Activated CD4-positive, alpha-beta T cell treated with anti-CD3 and anti-CD28 coated beads for 1 hour (primary cell): ENCODE measurements around the gene RNF114.
"Not testable (repeated sequence)": the region's sequence is repeated elsewhere in the genome, so short reads cannot be mapped to it uniquely, and the experiment has no call there.

Experiments used
- DNase-seq: peaks from one replicate; pipeline ENCODE4 v3.0.0-alpha.2; 2020

The RNF114 gene

DNA sequence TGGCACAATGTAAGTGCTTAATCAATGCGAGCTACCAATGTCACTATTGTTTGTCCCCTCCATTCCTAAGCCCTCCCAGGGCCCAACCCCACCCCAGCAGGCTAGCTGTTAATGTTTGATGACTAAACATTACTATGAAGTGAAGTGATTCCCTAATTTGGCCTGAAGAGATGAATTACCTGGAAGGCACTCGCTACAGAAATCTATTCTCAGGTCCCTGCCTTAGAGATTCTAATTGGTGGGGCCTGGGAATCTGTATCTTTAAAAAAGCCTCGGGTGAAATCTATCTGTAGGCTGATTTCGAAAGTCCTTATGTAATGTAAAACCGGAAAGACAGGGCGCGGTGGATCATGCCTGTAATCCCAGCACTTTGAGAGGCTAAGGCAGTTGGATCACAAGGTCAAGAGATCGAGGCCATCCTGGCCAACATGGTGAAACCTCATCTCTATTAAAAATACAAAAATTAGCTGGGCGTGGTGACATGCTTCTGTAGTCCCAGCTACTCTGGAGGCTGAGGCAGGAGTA, 29.6 kb downstream of the RNF114 start:
- no peak for DNase-seq

- DNase-seq, result no peak
Observed at GRCh38 chr20:49966861-49967260, 30.7 kb downstream of the RNF114 start.

DNA sequence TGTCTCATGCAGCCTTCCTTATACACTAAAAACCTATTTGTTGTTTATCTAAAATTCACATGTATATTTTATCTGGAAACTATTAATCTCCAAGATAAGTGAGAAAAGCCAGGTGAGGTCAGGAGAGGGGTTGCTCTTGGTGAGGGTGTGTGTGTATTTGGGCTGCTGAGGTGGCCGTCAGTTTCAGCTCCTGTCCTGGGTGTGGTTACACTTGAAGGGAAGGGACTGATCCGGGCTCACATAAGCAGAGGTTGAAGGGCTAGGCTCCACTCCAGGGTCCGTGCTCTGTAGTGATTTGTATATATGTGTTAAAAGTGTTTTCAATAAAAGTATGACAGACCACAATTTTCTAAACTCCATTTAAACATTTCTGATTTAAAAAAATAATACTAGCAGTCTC, 33.0 kb downstream of the RNF114 start:
- DNase-seq, result no peak

GRCh38 chr20:49969946-49970345, 33.7 kb downstream of the RNF114 start:
- DNase-seq, result no peak

DNA sequence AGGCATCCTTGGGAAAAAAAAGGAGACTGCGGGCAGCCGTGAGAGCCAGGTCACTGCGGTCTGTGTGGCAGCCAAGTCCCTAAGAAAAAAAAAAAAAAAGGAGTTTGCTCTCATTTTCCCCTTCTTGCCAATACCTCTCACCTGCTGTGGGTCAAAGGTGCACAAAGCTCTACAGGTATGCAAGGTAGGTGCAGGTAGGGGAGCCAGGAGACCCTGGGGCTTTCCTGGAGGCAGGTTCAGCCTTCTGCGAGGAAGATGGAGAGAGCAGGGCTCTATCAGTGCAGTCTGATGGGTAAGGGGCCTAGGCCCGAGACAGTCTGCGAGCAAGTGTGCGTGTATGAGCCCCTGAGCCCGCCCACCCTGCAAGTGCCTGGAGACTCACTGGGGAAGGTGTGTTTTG, 34.3 kb downstream of the RNF114 start:
- DNase-seq, result no peak

DNA sequence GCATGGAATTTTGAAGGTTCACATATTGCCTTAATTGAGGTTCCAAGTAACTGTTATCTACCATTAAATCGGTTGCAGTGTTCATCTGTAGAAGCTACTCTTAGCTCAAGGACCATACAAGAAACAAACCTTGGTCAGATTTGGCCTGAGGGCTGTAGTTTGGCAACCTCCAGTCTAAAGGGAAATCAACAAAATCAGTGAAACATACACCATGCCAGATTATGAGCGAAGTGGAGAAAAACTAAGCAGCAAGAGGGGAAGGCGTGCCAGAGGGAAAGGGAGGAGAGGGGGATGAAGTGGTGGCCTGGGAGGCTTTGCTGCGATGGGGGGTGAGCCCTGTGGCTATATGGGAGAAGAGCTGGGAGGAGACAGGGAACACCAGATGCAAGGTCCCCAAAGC, 37.8 kb downstream of the RNF114 start:
- no peak for DNase-seq

DNA sequence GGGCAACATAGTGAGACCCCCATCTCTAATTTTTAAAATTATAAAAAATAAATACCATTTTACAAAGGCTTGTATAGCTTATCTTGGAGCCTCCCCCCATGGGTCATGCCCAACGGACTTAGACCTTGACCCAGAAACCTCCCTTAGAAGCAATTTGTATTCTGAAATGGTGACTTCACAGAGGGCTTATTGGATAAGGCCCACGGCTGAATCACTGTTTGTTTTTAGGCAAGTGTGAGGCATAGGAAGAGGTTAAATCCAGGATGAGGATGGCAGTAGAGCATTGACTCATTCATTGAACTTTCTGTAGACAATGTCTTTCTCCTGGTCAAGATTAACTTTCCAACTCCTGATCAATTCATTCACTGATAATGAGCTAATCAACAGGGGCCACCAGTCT, 40.3 kb downstream of the RNF114 start:
- no peak for DNase-seq

DNA sequence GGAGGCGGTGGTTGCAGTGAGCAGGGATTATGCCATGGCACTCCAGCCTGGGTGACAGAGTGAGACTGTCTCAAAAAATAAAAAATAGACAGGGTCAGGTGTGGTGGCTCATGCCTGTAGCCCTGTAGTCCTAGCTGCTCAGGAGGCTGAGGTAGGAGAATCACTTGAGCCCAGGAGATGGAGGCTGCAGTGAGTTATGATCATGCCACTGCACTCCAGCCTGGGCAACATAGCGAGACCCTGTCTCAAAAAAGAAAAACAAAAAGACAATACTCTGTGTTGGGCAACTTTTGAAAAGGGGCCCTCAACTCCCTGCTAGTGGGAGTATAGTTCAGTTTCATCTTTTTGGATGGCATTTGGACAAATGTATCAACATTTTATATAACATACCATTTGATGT, 41.5 kb downstream of the RNF114 start:
- not testable (repeated sequence) for DNase-seq

DNA sequence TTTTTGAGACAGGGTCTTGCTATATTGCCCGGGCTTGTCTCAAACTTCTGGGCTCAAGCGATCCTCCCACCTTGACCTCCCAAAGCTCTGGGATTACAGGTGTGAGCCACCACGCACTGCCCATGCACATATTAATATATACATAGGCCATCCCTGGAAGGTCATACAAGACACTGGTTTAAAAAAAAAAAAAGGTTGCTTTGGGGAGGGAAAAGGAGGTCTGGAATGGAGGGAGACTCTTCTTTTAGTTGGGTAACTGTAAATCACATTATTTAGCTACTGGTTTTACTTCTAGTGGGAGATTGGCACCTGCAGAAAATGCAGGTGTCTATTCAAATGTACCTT, 42.5 kb downstream of the RNF114 start:
- DNase-seq, result no peak

DNA sequence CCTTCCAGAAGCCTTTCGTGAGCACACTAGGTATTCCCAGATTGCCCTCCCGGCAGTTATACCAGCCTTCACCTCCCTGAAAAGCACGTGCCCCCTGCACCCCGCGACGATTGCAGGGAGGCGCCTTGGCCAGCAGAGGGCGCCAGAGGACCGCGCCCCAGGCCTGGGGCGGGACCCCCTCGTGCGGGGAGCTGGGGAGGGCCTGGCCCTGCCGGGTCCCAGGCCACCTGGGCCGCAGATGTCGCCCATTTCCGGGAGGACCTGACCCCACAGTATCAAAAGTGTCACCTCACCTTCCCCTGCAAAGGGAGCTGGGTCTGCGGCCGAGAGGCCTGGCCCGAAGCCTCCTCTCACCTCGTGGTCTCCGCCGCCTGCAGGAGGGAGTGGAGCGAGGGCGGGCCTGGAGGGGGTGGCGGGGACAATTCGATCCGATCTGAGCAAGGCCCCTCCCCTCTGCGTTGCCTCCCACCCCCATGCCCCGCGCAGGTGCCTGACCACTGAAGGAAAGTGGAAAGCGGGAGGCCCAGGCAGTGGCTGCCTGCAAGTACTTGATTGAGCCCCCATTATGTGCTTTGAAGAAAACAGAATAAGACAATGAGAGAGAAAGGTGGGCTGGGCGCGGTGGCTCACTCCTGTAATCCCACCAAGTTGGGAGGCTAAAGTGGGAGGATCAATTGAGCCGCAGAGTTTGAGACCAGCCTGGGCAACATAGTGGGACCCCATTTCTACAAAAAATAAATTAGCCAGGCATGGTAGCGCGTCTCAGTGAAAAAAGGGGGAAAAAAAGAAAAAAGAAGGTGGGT, 43.0 kb downstream of the RNF114 start:
- peak; percentile 58 for DNase-seq

DNA sequence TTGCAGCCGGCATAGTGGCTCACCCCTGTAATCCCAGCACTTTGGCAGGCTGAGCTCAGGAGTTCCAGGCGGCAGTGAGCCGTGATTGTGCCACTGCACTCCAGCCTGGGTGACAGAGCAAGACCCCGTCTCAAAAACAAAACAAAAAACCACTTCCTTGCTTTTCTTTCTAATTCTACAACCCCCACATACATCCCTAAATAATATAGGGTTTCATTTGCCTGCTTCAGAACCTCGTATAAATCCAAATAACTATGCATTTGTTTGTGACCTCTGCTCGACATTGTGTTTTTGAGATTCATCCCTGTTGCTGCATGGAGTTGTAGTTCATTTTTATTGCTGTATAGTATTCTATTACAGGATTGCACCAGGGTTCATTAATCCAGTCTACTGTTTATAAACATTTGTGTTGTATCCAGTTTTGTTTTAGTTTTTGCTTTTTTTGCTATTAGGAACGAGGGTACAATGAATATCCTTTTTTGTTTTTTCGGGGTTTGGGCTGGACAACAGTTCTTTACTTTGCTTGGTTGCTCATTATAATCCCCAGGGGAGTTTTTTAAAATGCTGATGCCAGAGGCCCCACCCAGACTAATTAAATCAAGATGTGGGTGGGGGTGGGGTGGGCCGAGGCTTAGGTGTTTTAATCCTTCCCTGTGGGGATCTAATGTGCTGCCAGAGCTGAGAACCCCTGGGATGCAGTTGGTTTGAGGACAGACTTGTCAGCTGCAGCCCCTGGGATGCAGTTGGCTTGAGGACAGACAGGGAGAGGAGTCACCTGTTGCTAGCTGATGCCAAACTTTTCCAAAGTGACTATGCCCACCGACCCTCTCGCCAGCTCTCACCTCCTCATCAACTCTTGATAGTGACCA, 44.2 kb downstream of the RNF114 start:
- no peak for DNase-seq

- no peak for DNase-seq
Observed at GRCh38 chr20:49981218-49982071, 45.2 kb downstream of the RNF114 start.

GRCh38 chr20:49982072-49982345, 45.8 kb downstream of the RNF114 start:
- no peak for DNase-seq

DNA sequence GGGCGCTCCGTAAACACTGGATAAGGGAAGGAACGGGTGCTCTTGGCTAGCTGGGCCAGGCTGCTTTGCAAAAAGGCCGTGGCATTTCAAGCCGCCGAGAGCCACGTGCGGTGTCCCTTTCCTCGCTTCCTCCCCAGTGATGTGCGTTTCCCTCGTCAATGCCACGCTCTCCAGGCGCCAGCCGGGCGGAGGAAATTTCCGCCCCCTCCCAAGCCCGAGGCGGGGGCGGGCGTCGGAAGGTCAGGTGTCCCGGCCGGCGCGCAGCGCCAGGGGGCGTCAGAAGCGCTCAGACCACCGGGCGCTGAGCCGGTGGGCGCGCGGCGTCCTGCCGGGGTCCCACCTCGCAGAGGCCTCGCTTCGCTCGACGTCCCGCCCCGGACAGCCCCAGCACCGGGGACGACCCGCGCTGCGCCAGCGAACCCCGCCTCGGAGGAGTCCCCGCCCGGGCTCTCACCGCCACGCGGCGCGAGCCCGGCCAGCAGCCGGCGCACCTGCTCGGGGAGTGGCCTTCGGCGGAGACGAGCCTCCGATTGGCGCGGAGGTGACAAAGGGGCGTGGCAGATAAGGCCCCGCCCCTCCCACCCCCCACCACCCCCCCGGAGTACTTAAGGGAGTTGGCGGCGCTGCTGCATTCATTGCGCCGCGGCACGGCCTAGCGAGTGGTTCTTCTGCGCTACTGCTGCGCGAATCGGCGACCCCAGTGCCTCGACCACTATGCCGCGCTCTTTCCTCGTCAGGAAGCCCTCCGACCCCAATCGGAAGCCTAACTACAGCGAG, 46.3 kb downstream of the RNF114 start, which contains the start of gene SNAI1:
Gene SNAI1 (plus strand): TSS at position 635 of the 777 bp plus-strand sequence. CDS start 80 bp downstream, at position 715.
- peak; percentile 81 for DNase-seq

GRCh38 chr20:49983123-49983847, 47.1 kb downstream of the RNF114 start:
- no peak for DNase-seq

DNA sequence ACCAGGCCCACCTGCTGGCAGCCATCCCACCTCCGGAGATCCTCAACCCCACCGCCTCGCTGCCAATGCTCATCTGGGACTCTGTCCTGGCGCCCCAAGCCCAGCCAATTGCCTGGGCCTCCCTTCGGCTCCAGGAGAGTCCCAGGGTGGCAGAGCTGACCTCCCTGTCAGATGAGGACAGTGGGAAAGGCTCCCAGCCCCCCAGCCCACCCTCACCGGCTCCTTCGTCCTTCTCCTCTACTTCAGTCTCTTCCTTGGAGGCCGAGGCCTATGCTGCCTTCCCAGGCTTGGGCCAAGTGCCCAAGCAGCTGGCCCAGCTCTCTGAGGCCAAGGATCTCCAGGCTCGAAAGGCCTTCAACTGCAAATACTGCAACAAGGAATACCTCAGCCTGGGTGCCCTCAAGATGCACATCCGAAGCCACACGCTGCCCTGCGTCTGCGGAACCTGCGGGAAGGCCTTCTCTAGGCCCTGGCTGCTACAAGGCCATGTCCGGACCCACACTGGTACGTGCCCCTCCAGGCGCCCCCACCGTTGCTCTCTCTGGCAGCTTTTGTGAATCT, 47.7 kb downstream of the RNF114 start:
- DNase-seq, result no peak

DNA sequence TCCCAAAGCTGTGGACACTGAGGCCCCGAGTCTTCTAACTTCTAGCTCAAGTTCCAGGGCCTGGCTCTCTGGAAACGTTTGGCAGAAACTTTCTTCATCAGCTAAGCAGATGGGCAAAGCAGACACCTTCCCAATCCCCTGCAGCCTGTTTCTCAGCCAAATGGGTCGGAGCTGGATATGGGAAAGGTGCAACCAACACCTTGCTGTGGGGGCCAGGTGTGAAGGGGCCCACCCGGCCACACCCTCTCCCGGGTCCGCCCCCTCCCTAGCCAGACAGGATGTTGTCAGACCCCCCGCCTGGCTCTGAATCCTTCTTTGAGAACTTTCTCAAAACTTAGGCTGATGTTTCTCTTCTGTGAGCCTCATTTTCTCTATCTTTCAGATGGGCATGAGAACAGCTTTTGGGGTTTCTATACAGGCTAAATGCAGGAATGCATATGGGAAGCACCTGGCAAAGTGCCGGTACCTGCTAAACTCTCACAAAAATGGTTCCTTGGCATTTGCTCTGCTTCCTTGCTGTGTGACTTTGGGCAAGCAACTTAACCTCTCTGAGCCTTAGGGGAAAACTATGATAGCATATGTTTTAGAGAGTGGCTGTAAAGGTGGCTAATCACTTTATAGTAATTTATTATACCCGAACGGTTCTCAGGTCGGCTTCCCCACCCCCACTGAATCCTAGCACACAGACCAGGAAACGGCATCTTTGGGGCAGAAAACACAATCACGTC, 48.4 kb downstream of the RNF114 start:
- DNase-seq, result no peak

DNA sequence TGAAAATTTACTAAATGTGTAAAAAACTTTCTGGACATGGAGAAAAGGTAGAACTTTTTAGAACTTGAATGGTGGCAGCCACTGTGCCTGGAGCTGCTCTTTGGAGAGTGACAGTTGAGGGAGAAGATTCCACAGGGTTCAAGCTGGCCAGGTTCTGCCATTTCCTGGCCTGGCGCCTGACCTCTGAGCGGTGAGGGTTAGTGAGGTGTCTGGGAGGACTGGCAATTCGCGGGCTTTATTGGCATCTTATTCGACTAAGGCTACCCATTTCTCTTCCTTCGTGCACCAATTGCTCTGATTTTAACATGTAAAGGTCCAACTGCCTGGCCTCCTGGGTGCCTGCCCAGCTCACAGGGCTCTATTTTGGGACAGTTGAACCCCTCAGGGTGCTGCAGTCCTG, 49.0 kb downstream of the RNF114 start:
- no peak for DNase-seq

- DNase-seq, result no peak
Observed at GRCh38 chr20:49985617-49986016, 49.4 kb downstream of the RNF114 start.

GRCh38 chr20:49986049-49986448, 49.9 kb downstream of the RNF114 start:
- DNase-seq, result no peak
